HepG2 (cell line): Measurements from ENCODE around the gene PARP16. TPM values are rescaled to one million over a fixed set of nuclear protein-coding genes. Genes with fewer than 3 reads are reported as not detected.
A peak's percentile ranks its signal among the peaks of the same experiment; 100 is the strongest.

Experiments
- ATAC-seq: fragments of 200-7000 bp; cut with Tn5 transposase; 3 replicates; pipeline ENCODE4 v1.9.1; 2020; ENCODE audit warnings: mild to moderate bottlenecking, moderate library complexity
- BruUV-seq: library from RNA; stranded (reverse); fragments of 400-500 nt; replicated peaks from 2 replicates; lab custom pipeline; 2021; lab: Mats Ljungman, UMichigan
- CTCF ChIA-PET: fragments of 300-600 bp; formaldehyde crosslinking; extraction: SDS; loops from one replicate; lab custom pipeline; 2021; ENCODE audit warnings: low total read pairs, inconsistent platforms, low intra/inter-chr PET ratio; lab: Yijun Ruan, JAX
- POLR2A ChIA-PET: fragments of 350-600 bp; sonication (Branson Sonifier 250); formaldehyde crosslinking; loops from one replicate; lab custom pipeline; 2020; ENCODE audit warnings: antibody characterized with exemption, inconsistent platforms; lab: Yijun Ruan, JAX
- DNase-seq: peaks from one replicate; pipeline ENCODE4 v3.0.0-alpha.2; 2015; ENCODE audit warnings: low spot score
- FAIRE-seq: peaks from 3 replicates; lab custom pipeline; 2011; peaks lifted over from hg19 to GRCh38; lab: Jason Lieb, UNC
- H2AFZ ChIP-seq: one replicate; pipeline ENCODE4 v1.6.1; 2011; ENCODE audit warnings: low read length, inconsistent platforms
- H3K27ac ChIP-seq: fragments of 300-600 bp; 3 replicates; pipeline ENCODE4 v1.8.0; 2011; ENCODE audit warnings: mixed run types, mild to moderate bottlenecking, mixed read lengths, low read length, inconsistent platforms; ENCODE audit not compliant: insufficient read depth; ENCODE audit errors: extremely low read length
- H3K27me3 ChIP-seq, 2 experiments: fragments of 200-600 bp in 1 of 2; 2 replicates in 1 of 2; 3 replicates in 1 of 2; pipeline versions ENCODE4 v1.6.0 to v1.8.0; 2011; ENCODE audit warnings: low read length in 2 of 2, mild to moderate bottlenecking in 2 of 2, moderate library complexity in 2 of 2, inconsistent platforms in 1 of 2; ENCODE audit not compliant: insufficient read depth in 2 of 2, control insufficient read depth in 1 of 2
- H3K36me3 ChIP-seq, 2 experiments: fragments of 200-600 bp in 1 of 2; replicated peaks in 1 of 2; 2 replicates in 1 of 2; 3 replicates in 1 of 2; pipeline versions ENCODE4 v1.5.1 to v1.8.0; 2011; ENCODE audit warnings: low read length in 2 of 2, inconsistent platforms in 1 of 2; ENCODE audit not compliant: insufficient read depth in 2 of 2, control insufficient read depth in 1 of 2
- H3K4me1 ChIP-seq: 2 replicates; pipeline ENCODE4 v1.5.1; 2012; ENCODE audit warnings: low read length, inconsistent platforms; ENCODE audit not compliant: insufficient read depth
- H3K4me2 ChIP-seq: 2 replicates; pipeline ENCODE4 v1.6.0; 2011; ENCODE audit warnings: low read depth, low read length, inconsistent platforms
- H3K4me3 ChIP-seq, 3 experiments: fragments of 200-600 bp in 1 of 3; sonication (generic), shearing (Covaris generic) in 1 of 3; replicated peaks in 1 of 3; 2 replicates each; pipeline ENCODE4 v1.5.1; 2011 to 2016; ENCODE audit warnings: low read length in 3 of 3, inconsistent platforms in 2 of 3, low read depth in 2 of 3, mild to moderate bottlenecking in 2 of 3, control low read depth in 1 of 3, mixed read lengths in 1 of 3; ENCODE audit not compliant: insufficient read depth in 1 of 3
- H3K79me2 ChIP-seq: one replicate; pipeline ENCODE4 v1.6.1; 2011; ENCODE audit warnings: low read length, inconsistent platforms; ENCODE audit not compliant: insufficient read depth
- H3K9ac ChIP-seq: 2 replicates; pipeline ENCODE4 v1.6.0; 2011; ENCODE audit warnings: mild to moderate bottlenecking, low read depth, low read length, inconsistent platforms; ENCODE audit not compliant: insufficient read depth
- H3K9me3 ChIP-seq: 2 replicates; pipeline ENCODE4 v1.5.1; 2012; ENCODE audit warnings: mild to moderate bottlenecking, low read length
- H4K20me1 ChIP-seq: 2 replicates; pipeline ENCODE4 v1.6.0; 2011; ENCODE audit warnings: inconsistent platforms, mild to moderate bottlenecking, low read length, moderate library complexity; ENCODE audit not compliant: insufficient read depth
- GATAD2A ChIP-seq: IDR thresholded peaks from 2 replicates; pipeline ENCODE4 v1.6.1; 2016
- GFI1 ChIP-seq: sonication (generic); formaldehyde crosslinking; IDR thresholded peaks from 2 replicates; pipeline ENCODE4 v1.5.0; 2020; ENCODE audit warnings: missing genetic modification reagents, mild to moderate bottlenecking, borderline replicate concordance
- HNRNPUL1 ChIP-seq: fragments of 200-400 bp; formaldehyde crosslinking; IDR thresholded peaks from 2 replicates; pipeline ENCODE4 v1.6.1; 2017; ENCODE audit warnings: low read depth, mild to moderate bottlenecking, low read length, moderate library complexity
- SAP130 ChIP-seq: IDR thresholded peaks from 2 replicates; pipeline ENCODE4 v1.6.1; 2016; ENCODE audit warnings: low read depth
- TFDP2 ChIP-seq: sonication (generic); formaldehyde crosslinking; IDR thresholded peaks from 2 replicates; pipeline ENCODE4 v1.4.0; 2020; ENCODE audit warnings: missing genetic modification reagents
- ZNF770 ChIP-seq: sonication (generic); formaldehyde crosslinking; IDR thresholded peaks from 2 replicates; pipeline ENCODE4 v1.5.0; 2020; ENCODE audit warnings: mild to moderate bottlenecking, missing genetic modification reagents
- WGBS: methylation state at CpG from one replicate; pipeline ENCODE4 v1.1.6; 2017; ENCODE audit warnings: low lambda C conversion rate; 5-methylcytosine and 5-hydroxymethylcytosine counted together
- in situ Hi-C: cut with HindIII; loops from 2 replicates; pipeline ENCODE4 v1.10.0; 2017; ENCODE audit warnings: low pct_unique_long_range_greater_than_20kb; ENCODE audit not compliant: extremely low pct_ligation_motif_present
- intact Hi-C: fragments of 100-400 bp; cut with micrococcal nuclease; formaldehyde crosslinking; loops from one replicate; pipeline ENCODE4 v1.10.0; 2022; ENCODE audit not compliant: unreplicated experiment
- polyA plus RNA-seq, 8 experiments: library from polyadenylated mRNA; depleted of rRNA in 3 of 8; stranded (reverse) in 7 of 8; unstranded in 1 of 8; fragments of >200 nt; fragmentation: Illumina TruSeq in 4 of 8; extraction: Trizol in 4 of 8; gene quantifications; 2 replicates each; pipeline versions ENCODE4 v1.2.1 to v1.2.3, GENCODE V29; 2011 to 2016; ENCODE audit warnings: low read depth in 4 of 8, missing spikeins in 1 of 8, mixed read lengths in 1 of 8; ENCODE audit not compliant: insufficient read depth in 1 of 8
- total RNA-seq, 5 experiments: library from RNA; depleted of rRNA; stranded (reverse); fragments of >200 nt; fragmentation: Illumina TruSeq; extraction: Trizol; gene quantifications; 2 replicates each; pipeline ENCODE4 v1.2.3, GENCODE V29; 2016; ENCODE audit warnings: low read depth in 1 of 5
- TF ChIP-seq, protein P1 (sequence below): sonication (generic); formaldehyde crosslinking; IDR thresholded peaks from 2 replicates; pipeline ENCODE4 v1.4.0; 2020; ENCODE audit warnings: missing genetic modification reagents

PARP16 gene
- total and polyA plus RNA-seq, 2 of the 13 experiments (the other 11 are each of a cell fraction or from before 2014, with no cell fraction given): 6.8 to 7.6 TPM

DNA sequence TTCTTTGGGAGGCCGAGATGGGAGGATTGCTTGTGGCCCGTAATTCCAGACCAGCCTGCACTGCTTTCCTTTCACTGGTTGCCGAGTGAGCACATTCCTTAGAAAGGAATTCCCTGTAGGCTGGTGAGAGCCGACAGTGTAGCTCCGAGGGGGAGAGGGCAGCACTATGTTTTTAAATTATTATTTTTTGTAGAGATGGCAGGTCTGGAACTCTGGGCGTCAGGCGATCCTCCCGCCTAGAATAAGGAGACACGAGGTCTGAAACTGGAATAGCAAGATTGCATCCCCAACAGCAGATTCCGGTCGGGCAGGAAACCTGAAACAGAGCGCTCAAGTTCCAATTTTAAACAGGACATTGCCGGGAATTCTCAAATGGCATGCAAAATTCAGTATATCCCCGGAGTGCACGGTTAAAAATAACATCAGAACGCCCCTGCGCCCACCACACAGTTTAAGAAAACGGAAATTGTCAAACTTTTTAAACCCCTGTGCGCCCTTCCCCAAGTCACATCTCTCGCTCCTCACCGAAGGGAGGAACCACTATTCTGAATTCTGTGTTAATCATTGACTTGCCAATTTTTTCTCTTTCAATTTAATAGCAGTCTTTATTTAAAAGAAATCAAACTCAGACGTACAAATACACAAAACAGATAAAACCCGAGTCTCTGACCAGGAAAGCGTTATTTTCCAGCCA is 17.2 kb upstream of the PARP16 start:
- ATAC-seq: peak; percentile 44
- Histone ChIP-seq H3K4me1 (peaks cover 47% of the 10 kb centered on the region), H3K36me3 (no peaks in the 10 kb centered on the region), H3K9ac (peak overlapping the region; percentile 86), H3K27me3 (no peaks in the 10 kb centered on the region; a peak in 1 of 5 replicates), H4K20me1 (no peaks in the 10 kb centered on the region), H3K27ac (peak overlapping the region; percentile 91), H3K9me3 (no peaks in the 10 kb centered on the region), H3K4me2 (peak overlapping the region; percentile 94), H3K4me3 (peak overlapping the region; percentile 62 to 81 (median 73)), H3K79me2 (peaks cover 9% of the 10 kb centered on the region), H2AFZ (peak overlapping the region; percentile 65)
- no TSS peak for BruUV-seq
- DNase-seq: peak; percentile 50
- ChIA-PET POLR2A (interaction anchor here (0.8 to 2.4 kb wide), 30 partner anchors 9 to 1140 kb away, joined by 3 to 50 read pairs (median 6); partner anchors contain the start of genes CLPX, DPP8, IGDCC3 and PARP16), CTCF (interaction anchor here (1.0 kb wide), 1 partner anchor 115 kb away, joined by 5 read pairs; no protein-coding TSS in a partner anchor)
- in situ Hi-C loops (no loop called here), intact Hi-C loops (loop anchor here (1.0 kb wide), 2 partner anchors 8 kb away; partner anchors contain the start of gene RNU5A-1)
- WGBS: 2% methylated on average over 24 of the region's 24 CpGs
- no peak for FAIRE-seq
- TF ChIP-seq GFI1 (CRISPR knock-in tag) (0 out of 2 replicates have a peak, but pooled peaks have one; percentile 1), HNRNPUL1 (peak; percentile 66; the same call in 1 of the 2 replicates), SAP130 (CRISPR knock-in tag) (peak; percentile 21; the same call in 1 of the 2 replicates), GATAD2A (peak; percentile 17; the same call in 1 of the 2 replicates), ZNF770 (peak; percentile 86; the same call in 1 of the 2 replicates), TFDP2 (peak; percentile 58)
- TF ChIP-seq, protein P1, sequence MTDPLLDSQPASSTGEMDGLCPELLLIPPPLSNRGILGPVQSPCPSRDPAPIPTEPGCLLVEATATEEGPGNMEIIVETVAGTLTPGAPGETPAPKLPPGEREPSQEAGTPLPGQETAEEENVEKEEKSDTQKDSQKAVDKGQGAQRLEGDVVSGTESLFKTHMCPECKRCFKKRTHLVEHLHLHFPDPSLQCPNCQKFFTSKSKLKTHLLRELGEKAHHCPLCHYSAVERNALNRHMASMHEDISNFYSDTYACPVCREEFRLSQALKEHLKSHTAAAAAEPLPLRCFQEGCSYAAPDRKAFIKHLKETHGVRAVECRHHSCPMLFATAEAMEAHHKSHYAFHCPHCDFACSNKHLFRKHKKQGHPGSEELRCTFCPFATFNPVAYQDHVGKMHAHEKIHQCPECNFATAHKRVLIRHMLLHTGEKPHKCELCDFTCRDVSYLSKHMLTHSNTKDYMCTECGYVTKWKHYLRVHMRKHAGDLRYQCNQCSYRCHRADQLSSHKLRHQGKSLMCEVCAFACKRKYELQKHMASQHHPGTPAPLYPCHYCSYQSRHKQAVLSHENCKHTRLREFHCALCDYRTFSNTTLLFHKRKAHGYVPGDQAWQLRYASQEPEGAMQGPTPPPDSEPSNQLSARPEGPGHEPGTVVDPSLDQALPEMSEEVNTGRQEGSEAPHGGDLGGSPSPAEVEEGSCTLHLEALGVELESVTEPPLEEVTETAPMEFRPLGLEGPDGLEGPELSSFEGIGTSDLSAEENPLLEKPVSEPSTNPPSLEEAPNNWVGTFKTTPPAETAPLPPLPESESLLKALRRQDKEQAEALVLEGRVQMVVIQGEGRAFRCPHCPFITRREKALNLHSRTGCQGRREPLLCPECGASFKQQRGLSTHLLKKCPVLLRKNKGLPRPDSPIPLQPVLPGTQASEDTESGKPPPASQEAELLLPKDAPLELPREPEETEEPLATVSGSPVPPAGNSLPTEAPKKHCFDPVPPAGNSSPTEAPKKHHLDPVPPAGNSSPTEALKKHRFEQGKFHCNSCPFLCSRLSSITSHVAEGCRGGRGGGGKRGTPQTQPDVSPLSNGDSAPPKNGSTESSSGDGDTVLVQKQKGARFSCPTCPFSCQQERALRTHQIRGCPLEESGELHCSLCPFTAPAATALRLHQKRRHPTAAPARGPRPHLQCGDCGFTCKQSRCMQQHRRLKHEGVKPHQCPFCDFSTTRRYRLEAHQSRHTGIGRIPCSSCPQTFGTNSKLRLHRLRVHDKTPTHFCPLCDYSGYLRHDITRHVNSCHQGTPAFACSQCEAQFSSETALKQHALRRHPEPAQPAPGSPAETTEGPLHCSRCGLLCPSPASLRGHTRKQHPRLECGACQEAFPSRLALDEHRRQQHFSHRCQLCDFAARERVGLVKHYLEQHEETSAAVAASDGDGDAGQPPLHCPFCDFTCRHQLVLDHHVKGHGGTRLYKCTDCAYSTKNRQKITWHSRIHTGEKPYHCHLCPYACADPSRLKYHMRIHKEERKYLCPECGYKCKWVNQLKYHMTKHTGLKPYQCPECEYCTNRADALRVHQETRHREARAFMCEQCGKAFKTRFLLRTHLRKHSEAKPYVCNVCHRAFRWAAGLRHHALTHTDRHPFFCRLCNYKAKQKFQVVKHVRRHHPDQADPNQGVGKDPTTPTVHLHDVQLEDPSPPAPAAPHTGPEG (CRISPR knock-in tag): peak; percentile 97
